HG03457 (cell line): ENCODE measurements around the gene FGF1.

Experiments used
- ATAC-seq: cut with Tn5 transposase; IDR thresholded peaks from one replicate; pipeline ENCODE4 v1.9.1; 2021; ENCODE audit warnings: moderate number of reproducible peaks; ENCODE audit not compliant: unreplicated experiment

FGF1 gene

GRCh38 chr5:142644640-142645361, 41.1 kb downstream of the FGF1 start:
- no peak for ATAC-seq

- ATAC-seq = no peak
Observed at GRCh38 chr5:142644127-142644526, 41.8 kb downstream of the FGF1 start.

- no peak for ATAC-seq
Observed at GRCh38 chr5:142643634-142644033, 42.3 kb downstream of the FGF1 start.

GRCh38 chr5:142642427-142642826, 43.5 kb downstream of the FGF1 start:
- no peak for ATAC-seq

GRCh38 chr5:142641711-142642110, 44.2 kb downstream of the FGF1 start:
- ATAC-seq = no peak

GRCh38 chr5:142640316-142641005, 45.4 kb downstream of the FGF1 start:
- no peak for ATAC-seq

GRCh38 chr5:142639455-142639854, 46.4 kb downstream of the FGF1 start:
- ATAC-seq = no peak

GRCh38 chr5:142637871-142638270, 48.0 kb downstream of the FGF1 start:
- ATAC-seq = no peak

- ATAC-seq = no peak
Observed at GRCh38 chr5:142636698-142637324, 49.1 kb downstream of the FGF1 start.

- no peak for ATAC-seq
Observed at GRCh38 chr5:142636093-142636492, 49.8 kb downstream of the FGF1 start.

- no peak for ATAC-seq
Observed at GRCh38 chr5:142634216-142635011, 51.5 kb downstream of the FGF1 start.

GRCh38 chr5:142630927-142631539, 54.9 kb downstream of the FGF1 start:
- no peak for ATAC-seq

GRCh38 chr5:142627383-142628217, 58.3 kb downstream of the FGF1 start:
- ATAC-seq = no peak

GRCh38 chr5:142626786-142627185, 59.1 kb downstream of the FGF1 start:
- ATAC-seq = no peak

- ATAC-seq = no peak
Observed at GRCh38 chr5:142626099-142626498, 59.8 kb downstream of the FGF1 start.

GRCh38 chr5:142621227-142621626, 64.7 kb downstream of the FGF1 start:
- ATAC-seq = no peak

- no peak for ATAC-seq
Observed at GRCh38 chr5:142619815-142620214, 66.1 kb downstream of the FGF1 start.

- no peak for ATAC-seq
Observed at GRCh38 chr5:142618130-142618523, 67.8 kb downstream of the FGF1 start.

GRCh38 chr5:142617416-142618129, 68.3 kb downstream of the FGF1 start:
- no peak for ATAC-seq
